CD14-positive monocyte (primary cell): ENCODE measurements around the gene PRMT9. TPM values are rescaled to one million over a fixed set of nuclear protein-coding genes. Genes with fewer than 3 reads are reported as not detected.

ENCODE experiments used
- DNase-seq, 3 donors: peaks; one replicate each; pipeline ENCODE4 v3.0.0-alpha.2; 2011 to 2022
- H2AFZ ChIP-seq: 2 replicates; pipeline ENCODE4 v1.6.0; 2012; ENCODE audit warnings: mild to moderate bottlenecking, low read depth, low read length, inconsistent platforms; ENCODE audit not compliant: insufficient read depth, poor library complexity, severe bottlenecking
- H3K27ac ChIP-seq, 2 donors: 1 replicate in 1 of 2; 2 replicates in 1 of 2; pipeline ENCODE4 v1.5.1; 2012 to 2013; ENCODE audit warnings: low read length in 2 of 2, control low read depth in 1 of 2, inconsistent platforms in 1 of 2, low read depth in 1 of 2, mild to moderate bottlenecking in 1 of 2
- H3K27me3 ChIP-seq, 2 donors: one replicate each; pipeline versions ENCODE4 v1.6.0 to v1.6.1; 2011 to 2013; ENCODE audit warnings: low read length in 2 of 2; ENCODE audit not compliant: control insufficient read depth in 2 of 2, insufficient read depth in 2 of 2
- H3K36me3 ChIP-seq, 2 donors: replicated peaks in 1 of 2; 1 replicate in 1 of 2; 2 replicates in 1 of 2; pipeline versions ENCODE4 v1.5.1 to v1.6.1; 2012 to 2013; ENCODE audit warnings: low read length in 2 of 2, control low read depth in 1 of 2, inconsistent platforms in 1 of 2, mild to moderate bottlenecking in 1 of 2; ENCODE audit not compliant: insufficient read depth in 2 of 2, control insufficient read depth in 1 of 2
- H3K4me1 ChIP-seq, 2 donors: 1 replicate in 1 of 2; 2 replicates in 1 of 2; pipeline versions ENCODE4 v1.5.1 to v1.6.1; 2012 to 2013; ENCODE audit warnings: low read length in 2 of 2, control low read depth in 1 of 2, inconsistent platforms in 1 of 2, mild to moderate bottlenecking in 1 of 2, moderate library complexity in 1 of 2; ENCODE audit not compliant: insufficient read depth in 2 of 2, control insufficient read depth in 1 of 2
- H3K4me2 ChIP-seq: replicated peaks from 2 replicates; pipeline ENCODE3; 2012; ENCODE audit warnings: low read length, moderate library complexity, mild to moderate bottlenecking; ENCODE audit not compliant: poor library complexity, severe bottlenecking; ENCODE audit errors: extremely low read depth
- H3K4me3 ChIP-seq, 3 experiments: fragments of 200-600 bp in 1 of 3; sonication (generic) in 1 of 3; replicated peaks in 1 of 3; 1 replicate in 2 of 3; 2 replicates in 1 of 3; pipeline ENCODE4 v1.5.1; 2011 to 2013; ENCODE audit warnings: low read length in 3 of 3, mild to moderate bottlenecking in 3 of 3, control low read depth in 2 of 3, low read depth in 2 of 3, inconsistent platforms in 1 of 3, moderate library complexity in 1 of 3
- H3K79me2 ChIP-seq: 2 replicates; pipeline ENCODE4 v1.6.0; 2012; ENCODE audit warnings: mild to moderate bottlenecking, control low read depth, inconsistent platforms, low read length, moderate library complexity; ENCODE audit not compliant: insufficient read depth
- H3K9ac ChIP-seq: 2 replicates; pipeline ENCODE4 v1.6.0; 2017; ENCODE audit warnings: low read length, mild to moderate bottlenecking; ENCODE audit not compliant: insufficient read depth, poor library complexity, severe bottlenecking
- H3K9me3 ChIP-seq, 2 donors: replicated peaks in 1 of 2; 1 replicate in 1 of 2; 2 replicates in 1 of 2; pipeline versions ENCODE4 v1.5.1 to v1.6.1; 2012 to 2013; ENCODE audit warnings: low read length in 2 of 2, control low read depth in 1 of 2; ENCODE audit not compliant: control insufficient read depth in 1 of 2, insufficient read depth in 1 of 2
- H4K20me1 ChIP-seq: 2 replicates; pipeline ENCODE4 v1.6.0; 2012; ENCODE audit warnings: mild to moderate bottlenecking, low read length, control low read depth, moderate library complexity; ENCODE audit not compliant: insufficient read depth
- H3K27ac Mint-ChIP-seq, 7 donors: one replicate each; pipeline ENCODE4 v1.8.0; 2020; ENCODE audit warnings: mild to moderate bottlenecking in 7 of 7, mixed read lengths in 7 of 7, moderate library complexity in 6 of 7, inconsistent platforms in 2 of 7
- H3K27me3 Mint-ChIP-seq, 3 donors: one replicate each; pipeline ENCODE4 v1.8.0; 2021 to 2022; ENCODE audit warnings: low read depth in 3 of 3, mild to moderate bottlenecking in 3 of 3, mixed read lengths in 3 of 3, moderate library complexity in 3 of 3, inconsistent platforms in 1 of 3
- H3K36me3 Mint-ChIP-seq, 2 donors: one replicate each; pipeline ENCODE4 v1.8.0; 2020; ENCODE audit warnings: mixed read lengths in 2 of 2, inconsistent platforms in 1 of 2, mild to moderate bottlenecking in 1 of 2
- H3K4me1 Mint-ChIP-seq: one replicate; pipeline ENCODE4 v1.8.0; 2020; ENCODE audit warnings: mild to moderate bottlenecking, mixed read lengths
- H3K4me3 Mint-ChIP-seq, 2 donors: one replicate each; pipeline ENCODE4 v1.8.0; 2020; ENCODE audit warnings: mild to moderate bottlenecking in 2 of 2, mixed read lengths in 2 of 2, moderate library complexity in 1 of 2
- H3K9me3 Mint-ChIP-seq, 7 donors: one replicate each; pipeline ENCODE4 v1.8.0; 2020 to 2022; ENCODE audit warnings: mixed read lengths in 7 of 7, mild to moderate bottlenecking in 6 of 7, moderate library complexity in 6 of 7, inconsistent platforms in 2 of 7
- CTCF ChIP-seq: fragments of 200-600 bp; IDR thresholded peaks from one replicate; pipeline ENCODE4 v1.8.0; 2022; ENCODE audit warnings: antibody characterized with exemption, mild to moderate bottlenecking
- WGBS: methylation state at CpG from one replicate; pipeline ENCODE4 v1.1.5; 2013; ENCODE audit warnings: missing lambda C conversion rate; ENCODE audit not compliant: insufficient coverage; 5-methylcytosine and 5-hydroxymethylcytosine counted together
- intact Hi-C, 2 donors: fragments of 100-400 bp; cut with micrococcal nuclease; formaldehyde crosslinking; loops; one replicate each; pipeline versions ENCODE4 v1.15.0 to v1.15.1; 2023
- polyA plus RNA-seq, 3 donors: library from polyadenylated mRNA; depleted of rRNA in 1 of 3; unstranded in 2 of 3; stranded (reverse) in 1 of 3; fragments of 300-500 nt in 2 of 3; fragments of >200 nt in 1 of 3; fragmentation: Illumina TruSeq in 2 of 3; gene quantifications; 1 replicate in 2 of 3; 2 replicates in 1 of 3; pipeline ENCODE4 v1.2.3, GENCODE V29; 2012 to 2021

Gene PRMT9
- polyA plus RNA-seq, 3 donors, result 1.6 to 4.6 (median 2.0) TPM

- WGBS, result 84% methylated on average over 2 of the region's 2 CpGs
- Histone ChIP-seq H3K4me3 (no peak overlapping the region), H3K27ac (no peak overlapping the region), H3K9ac (no peak overlapping the region), H3K79me2 (peaks cover 54% of the 10 kb centered on the region), H3K27me3 (no peaks in the 10 kb centered on the region), H3K4me1 (peaks cover 23 to 34% of the 10 kb centered on the region in 2 donors), H3K36me3 (peaks cover 32 to 52% of the 10 kb centered on the region in 2 donors), H3K4me2 (no peak overlapping the region), H2AFZ (no peak overlapping the region), H3K9me3 (no peaks in the 10 kb centered on the region), H4K20me1 (peaks cover 23% of the 10 kb centered on the region)
- intact Hi-C loops, result no loop called here
- H3K36me3 Mint-ChIP-seq, result peaks cover 35 to 49% of the 10 kb centered on the region in 2 donors
- H3K27ac Mint-ChIP-seq, result peak overlapping the region in 2 of 7 donors; percentile 8 to 25
- no peak overlapping the region for H3K4me3 Mint-ChIP-seq
- H3K4me1 Mint-ChIP-seq, result peaks cover 33% of the 10 kb centered on the region
- no peaks in the 10 kb centered on the region for H3K9me3 Mint-ChIP-seq
- H3K27me3 Mint-ChIP-seq, result peaks cover 2 to 3% (median 2%) of the 10 kb centered on the region in 3 donors
- no peak for DNase-seq
- no peak for TF ChIP-seq CTCF
Measured at GRCh38 chr4:147620315-147620714, 63.6 kb downstream of the PRMT9 start.

- 0% methylated on average over 8 of the region's 17 CpGs for WGBS
- H3K36me3 Mint-ChIP-seq, result peaks cover 20 to 32% of the 10 kb centered on the region in 2 donors
- Histone ChIP-seq H3K9ac (peak overlapping the region; percentile 89), H3K4me1 (peaks cover 23 to 34% of the 10 kb centered on the region in 2 donors), H3K27me3 (peaks cover 0 to 10% of the 10 kb centered on the region in 2 donors), H3K9me3 (no peaks in the 10 kb centered on the region), H3K4me3 (peak overlapping the region; percentile 66 to 89 (median 83)), H3K79me2 (peaks cover 54% of the 10 kb centered on the region), H2AFZ (peak overlapping the region; percentile 84), H4K20me1 (peaks cover 18% of the 10 kb centered on the region), H3K36me3 (peaks cover 13 to 29% of the 10 kb centered on the region in 2 donors), H3K4me2 (peak overlapping the region; percentile 91), H3K27ac (peak overlapping the region; percentile 87 to 97)
- H3K27ac Mint-ChIP-seq, result peak overlapping the region; percentile 97 to 100 (median 99)
- H3K4me3 Mint-ChIP-seq, result peak overlapping the region; percentile 99 to 100
- peaks cover 2 to 8% (median 2%) of the 10 kb centered on the region in 3 donors for H3K27me3 Mint-ChIP-seq
- H3K4me1 Mint-ChIP-seq, result peaks cover 33% of the 10 kb centered on the region
- TF ChIP-seq CTCF, result no peak
- H3K9me3 Mint-ChIP-seq, result no peaks in the 10 kb centered on the region
- intact Hi-C loops, result loop anchor here in 1 of 2 donors (5.0 kb wide), 1 partner anchor 64 kb away; the partner anchor contains the start of gene PRMT9
- peak in 2 of 3 donors; percentile 3 to 30 for DNase-seq
Measured at GRCh38 chr4:147617841-147618691, 65.9 kb downstream of the PRMT9 start.
